HG03045 (cell line): ENCODE results near the gene SIK2.
"Not testable (repeated sequence)": the region's sequence is repeated elsewhere in the genome, so short reads cannot be mapped to it uniquely, and the experiment has no call there.

Source experiments
- ATAC-seq: cut with Tn5 transposase; IDR thresholded peaks from one replicate; pipeline ENCODE4 v1.9.1; 2021; ENCODE audit warnings: mild to moderate bottlenecking, moderate library complexity; ENCODE audit not compliant: unreplicated experiment

SIK2 gene

GRCh38 chr11:111696556-111696955 is 94.3 kb downstream of the SIK2 start:
- no peak for ATAC-seq

GRCh38 chr11:111697933-111698371 is 95.7 kb downstream of the SIK2 start:
- ATAC-seq = no peak

GRCh38 chr11:111698852-111699559 is 96.8 kb downstream of the SIK2 start:
- ATAC-seq = no peak

- no peak for ATAC-seq
Observed at GRCh38 chr11:111699579-111700156, 97.4 kb downstream of the SIK2 start.

GRCh38 chr11:111700162-111700561 is 97.9 kb downstream of the SIK2 start:
- no peak for ATAC-seq

GRCh38 chr11:111702623-111703022 is 100.4 kb downstream of the SIK2 start:
- no peak for ATAC-seq

GRCh38 chr11:111703576-111703975 is 101.3 kb downstream of the SIK2 start:
- no peak for ATAC-seq

GRCh38 chr11:111707039-111707690 is 104.9 kb downstream of the SIK2 start:
- ATAC-seq = no peak

- no peak for ATAC-seq
Observed at GRCh38 chr11:111707691-111708067, 105.4 kb downstream of the SIK2 start.

GRCh38 chr11:111714522-111714921 is 112.3 kb downstream of the SIK2 start:
- ATAC-seq = no peak

GRCh38 chr11:111715142-111715816 is 113.0 kb downstream of the SIK2 start:
- ATAC-seq = no peak

- not testable (repeated sequence) for ATAC-seq
Observed at GRCh38 chr11:111717660-111718059, 115.4 kb downstream of the SIK2 start.

- no peak for ATAC-seq
Observed at GRCh38 chr11:111718436-111718835, 116.2 kb downstream of the SIK2 start.

- no peak for ATAC-seq
Observed at GRCh38 chr11:111718859-111719258, 116.6 kb downstream of the SIK2 start.

- no peak for ATAC-seq
Observed at GRCh38 chr11:111719379-111719778, 117.1 kb downstream of the SIK2 start.

- ATAC-seq = no peak
Observed at GRCh38 chr11:111720801-111721494, 118.7 kb downstream of the SIK2 start.

GRCh38 chr11:111722501-111722900 is 120.3 kb downstream of the SIK2 start:
- no peak for ATAC-seq

GRCh38 chr11:111723595-111723994 is 121.3 kb downstream of the SIK2 start:
- ATAC-seq = no peak

GRCh38 chr11:111724615-111725129 is 122.4 kb downstream of the SIK2 start:
- ATAC-seq = no peak

- ATAC-seq = no peak
Observed at GRCh38 chr11:111725621-111726020, 123.4 kb downstream of the SIK2 start.

GRCh38 chr11:111726301-111726713 is 124.1 kb downstream of the SIK2 start:
- ATAC-seq = no peak
